Measurements from ENCODE around the gene MESD.

- TF ChIP-seq CTCF (IDR thresholded peaks at IDR 0.05) (no peak), POLR2A (IDR thresholded peaks at IDR 0.05) (no peak)
Measured at GRCh38 chr15:80932989-80933388, 56.6 kb downstream of the MESD start.

All from right lobe of liver (tissue), 4 donors.